Measurements from ENCODE around the gene TMEM200C. TPM values are rescaled to one million over a fixed set of nuclear protein-coding genes. Genes with fewer than 3 reads are reported as not detected.

Gene TMEM200C
- not detected for total RNA-seq

DNA sequence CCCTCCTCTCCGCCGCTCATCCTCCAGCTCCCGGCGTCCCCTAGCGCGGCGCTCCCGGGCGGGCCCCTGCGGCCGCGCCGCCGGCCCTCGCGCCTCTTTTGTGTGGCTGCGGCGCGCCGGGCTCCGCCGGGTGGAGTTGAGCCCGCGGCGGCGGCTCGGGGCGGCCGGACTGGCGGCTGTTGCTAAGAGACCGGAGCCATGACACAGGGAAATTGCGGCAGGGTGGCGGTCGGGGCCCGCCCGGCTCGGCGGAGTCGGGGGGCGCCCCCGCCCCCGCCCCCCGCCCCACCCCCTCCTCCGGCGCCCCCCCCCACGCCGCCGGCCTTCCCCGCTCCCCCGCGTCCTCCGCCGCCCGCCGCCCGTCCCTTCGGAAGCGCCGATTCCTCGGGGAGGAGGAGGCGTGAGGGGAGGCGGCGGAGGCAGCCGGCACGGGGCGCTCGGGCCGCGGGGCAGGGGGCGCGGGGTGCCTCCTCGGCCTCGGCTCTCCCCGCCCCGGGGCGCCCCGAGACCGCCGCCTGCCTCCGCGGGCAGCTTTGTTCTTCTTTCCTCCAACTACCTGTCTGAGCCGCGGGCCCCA is at the start of gene TMEM200C:
Gene TMEM200C, minus strand, starts transcription at position 224 of the 577 bp plus-strand sequence. CDS start 3,459 bp downstream, outside the sequence.
- H3K4me1 ChIP-seq (ENCODE audit: control insufficient read depth in 1 of 2, low read depth in 2 of 2) = peaks cover 11 to 27% of the 10 kb centered on the region in 2 donors
- ATAC-seq (ENCODE audit: insufficient number of reproducible peaks, low FRiP score, low read depth) (no peak), DNase-seq (ENCODE audit: low spot score) (no peak)
- H3K4me3 ChIP-seq = peak within 1 kb of the TSS; percentile 65
- H3K9me3 ChIP-seq = no peaks in the 10 kb centered on the region
- no peaks in the 10 kb centered on the region for H3K36me3 ChIP-seq
- TF ChIP-seq, protein P1, sequence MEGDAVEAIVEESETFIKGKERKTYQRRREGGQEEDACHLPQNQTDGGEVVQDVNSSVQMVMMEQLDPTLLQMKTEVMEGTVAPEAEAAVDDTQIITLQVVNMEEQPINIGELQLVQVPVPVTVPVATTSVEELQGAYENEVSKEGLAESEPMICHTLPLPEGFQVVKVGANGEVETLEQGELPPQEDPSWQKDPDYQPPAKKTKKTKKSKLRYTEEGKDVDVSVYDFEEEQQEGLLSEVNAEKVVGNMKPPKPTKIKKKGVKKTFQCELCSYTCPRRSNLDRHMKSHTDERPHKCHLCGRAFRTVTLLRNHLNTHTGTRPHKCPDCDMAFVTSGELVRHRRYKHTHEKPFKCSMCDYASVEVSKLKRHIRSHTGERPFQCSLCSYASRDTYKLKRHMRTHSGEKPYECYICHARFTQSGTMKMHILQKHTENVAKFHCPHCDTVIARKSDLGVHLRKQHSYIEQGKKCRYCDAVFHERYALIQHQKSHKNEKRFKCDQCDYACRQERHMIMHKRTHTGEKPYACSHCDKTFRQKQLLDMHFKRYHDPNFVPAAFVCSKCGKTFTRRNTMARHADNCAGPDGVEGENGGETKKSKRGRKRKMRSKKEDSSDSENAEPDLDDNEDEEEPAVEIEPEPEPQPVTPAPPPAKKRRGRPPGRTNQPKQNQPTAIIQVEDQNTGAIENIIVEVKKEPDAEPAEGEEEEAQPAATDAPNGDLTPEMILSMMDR (IDR thresholded peaks at IDR 0.05) = no peak
- H3K27ac ChIP-seq = no peak within 1 kb of the TSS
- H3K27me3 ChIP-seq (replicated peaks; ENCODE audit: insufficient read depth) = peaks cover 10% of the 10 kb centered on the region

DNA sequence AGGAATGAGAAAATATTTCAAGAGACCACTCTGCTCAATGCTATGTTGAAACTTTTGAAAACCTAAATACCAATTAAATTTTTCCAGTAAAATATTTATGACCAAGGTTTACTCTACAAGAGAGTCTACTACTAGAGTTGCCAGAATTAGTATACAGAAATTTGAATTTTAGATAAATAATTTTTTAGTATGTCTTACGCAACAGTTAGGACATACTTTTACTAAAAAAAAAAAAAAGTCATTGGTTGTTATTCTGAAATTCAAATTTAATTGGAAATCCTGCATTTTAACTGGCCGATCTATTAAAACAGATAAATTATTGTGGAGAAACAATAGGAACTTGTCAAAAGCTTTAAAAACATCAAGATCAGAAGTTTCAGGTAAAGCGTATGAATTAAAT is 49.1 kb upstream of the TMEM200C start:
- no peak overlapping the region for H3K27ac ChIP-seq
- no peak overlapping the region for H3K4me3 ChIP-seq
- no peaks in the 10 kb centered on the region for H3K4me1 ChIP-seq (ENCODE audit: control insufficient read depth in 1 of 2, low read depth in 2 of 2)
- DNase-seq (ENCODE audit: low spot score) (no peak), ATAC-seq (ENCODE audit: insufficient number of reproducible peaks, low FRiP score, low read depth) (no peak)
- no peaks in the 10 kb centered on the region for H3K27me3 ChIP-seq (replicated peaks; ENCODE audit: insufficient read depth)
- TF ChIP-seq, protein P1 (IDR thresholded peaks at IDR 0.05) = no peak
- H3K36me3 ChIP-seq = no peaks in the 10 kb centered on the region
- H3K9me3 ChIP-seq = no peaks in the 10 kb centered on the region

DNA sequence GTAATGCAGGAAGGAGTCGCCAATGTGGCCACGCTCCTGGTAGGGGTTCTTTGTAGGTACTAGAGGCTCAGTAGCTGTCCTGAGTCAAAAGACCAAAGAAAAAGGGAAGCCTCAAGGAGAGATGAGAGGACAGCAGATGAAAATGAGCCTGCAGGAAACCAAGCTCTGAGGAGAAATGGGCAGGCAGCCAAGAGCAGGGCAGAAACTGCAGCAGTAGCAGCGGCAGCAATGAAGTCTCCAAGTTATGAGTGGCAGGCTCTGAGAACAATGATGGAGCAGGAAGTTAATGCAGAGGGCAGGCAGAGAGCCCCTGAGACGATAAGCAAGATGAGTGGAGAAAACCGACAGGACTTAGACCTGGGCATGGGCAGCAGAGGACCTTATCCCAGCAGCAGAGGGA is 48.2 kb upstream of the TMEM200C start:
- ATAC-seq (ENCODE audit: insufficient number of reproducible peaks, low FRiP score, low read depth) = no peak
- Histone ChIP-seq H3K27me3 (replicated peaks; ENCODE audit: insufficient read depth) (no peaks in the 10 kb centered on the region), H3K4me3 (no peak overlapping the region), H3K27ac (no peak overlapping the region), H3K9me3 (no peaks in the 10 kb centered on the region), H3K4me1 (ENCODE audit: control insufficient read depth in 1 of 2, low read depth in 2 of 2) (no peaks in the 10 kb centered on the region), H3K36me3 (no peaks in the 10 kb centered on the region)
- no peak for DNase-seq (ENCODE audit: low spot score)
- TF ChIP-seq, protein P1 (IDR thresholded peaks at IDR 0.05) = no peak

DNA sequence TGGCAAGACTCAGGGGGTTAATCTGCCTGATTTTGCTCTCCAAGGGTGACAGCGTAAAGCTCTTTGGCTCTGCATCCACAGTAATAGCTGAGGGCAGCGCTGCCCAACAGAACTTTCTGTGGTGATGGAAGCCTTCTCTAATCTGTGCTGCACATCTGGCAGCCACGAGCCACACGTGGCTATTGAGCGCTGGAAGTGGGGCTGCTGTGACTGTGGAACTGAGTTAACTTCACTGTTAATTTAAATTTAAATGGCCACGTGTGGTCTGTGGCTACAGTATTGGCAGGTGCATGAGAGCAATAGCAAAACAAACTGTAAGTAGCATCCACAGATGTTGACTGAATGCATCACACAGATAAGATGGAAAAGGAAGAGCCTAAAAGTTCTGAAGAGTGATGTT is 47.3 kb upstream of the TMEM200C start:
- ATAC-seq (ENCODE audit: insufficient number of reproducible peaks, low FRiP score, low read depth) (no peak), DNase-seq (ENCODE audit: low spot score) (no peak)
- Histone ChIP-seq H3K9me3 (no peaks in the 10 kb centered on the region), H3K4me3 (no peak overlapping the region), H3K4me1 (ENCODE audit: control insufficient read depth in 1 of 2, low read depth in 2 of 2) (no peaks in the 10 kb centered on the region), H3K27me3 (replicated peaks; ENCODE audit: insufficient read depth) (no peaks in the 10 kb centered on the region), H3K27ac (no peak overlapping the region), H3K36me3 (no peaks in the 10 kb centered on the region)
- TF ChIP-seq, protein P1 (IDR thresholded peaks at IDR 0.05) = no peak

DNA sequence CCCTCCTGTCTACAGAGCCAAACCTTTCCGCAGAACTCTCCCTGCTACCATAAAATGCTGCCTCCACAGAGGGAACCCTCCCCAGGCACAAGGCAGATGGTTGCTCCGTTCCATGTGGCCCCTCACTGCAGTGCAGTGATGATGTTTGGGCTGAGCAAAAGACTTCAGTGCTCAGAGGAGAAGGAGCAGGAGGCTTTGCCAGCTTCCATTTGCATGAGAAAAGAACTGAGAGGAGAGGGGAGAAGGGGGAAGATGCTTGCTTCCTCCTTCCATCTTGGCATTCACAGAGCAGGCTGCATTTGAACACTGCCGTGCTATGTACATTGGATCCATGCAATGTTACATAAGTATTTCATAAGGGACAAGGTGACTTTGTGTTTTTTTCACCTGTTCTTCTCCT is 46.6 kb upstream of the TMEM200C start:
- Histone ChIP-seq H3K4me3 (no peak overlapping the region), H3K27me3 (replicated peaks; ENCODE audit: insufficient read depth) (no peaks in the 10 kb centered on the region), H3K9me3 (no peaks in the 10 kb centered on the region), H3K4me1 (ENCODE audit: control insufficient read depth in 1 of 2, low read depth in 2 of 2) (no peaks in the 10 kb centered on the region), H3K36me3 (no peaks in the 10 kb centered on the region), H3K27ac (no peak overlapping the region)
- ATAC-seq (ENCODE audit: insufficient number of reproducible peaks, low FRiP score, low read depth) = no peak
- TF ChIP-seq, protein P1 (IDR thresholded peaks at IDR 0.05) = no peak
- DNase-seq (ENCODE audit: low spot score) = no peak

Measured in thoracic aorta (tissue), 2 donors.